Endothelial cell of umbilical vein (primary cell): Measurements from ENCODE around the gene SNAP25.

Source experiments
- CTCF ChIP-seq, 2 donors: IDR thresholded peaks; 1 replicate in 1 of 2; 2 replicates in 1 of 2; pipeline ENCODE4 v1.5.1; 2011; ENCODE audit warnings: low read length in 2 of 2, mild to moderate bottlenecking in 2 of 2, moderate library complexity in 2 of 2, control low read depth in 1 of 2, inconsistent platforms in 1 of 2, low read depth in 1 of 2; ENCODE audit not compliant: insufficient read depth in 1 of 2; ENCODE audit errors: extremely low read depth in 1 of 2
- EZH2 ChIP-seq: IDR thresholded peaks from 2 replicates; pipeline ENCODE4 v1.6.1; 2012; ENCODE audit warnings: borderline replicate concordance, low read depth, mild to moderate bottlenecking, moderate library complexity, low read length, inconsistent platforms; ENCODE audit not compliant: severe bottlenecking
- FOS ChIP-seq: IDR thresholded peaks from 2 replicates; pipeline ENCODE4 v1.6.1; 2011; ENCODE audit warnings: mild to moderate bottlenecking, low read length, moderate library complexity, borderline replicate concordance; ENCODE audit not compliant: insufficient read depth
- GATA2 ChIP-seq: IDR thresholded peaks from 2 replicates; pipeline ENCODE4 v1.7.0; 2011; ENCODE audit warnings: low read depth, mild to moderate bottlenecking, moderate library complexity, mixed read lengths, low read length; ENCODE audit not compliant: insufficient read length, insufficient read depth
- JUN ChIP-seq: IDR thresholded peaks from 2 replicates; pipeline ENCODE4 v1.6.1; 2011; ENCODE audit warnings: borderline replicate concordance, low read depth; ENCODE audit not compliant: insufficient read length, insufficient read depth
- MAX ChIP-seq: IDR thresholded peaks from 2 replicates; pipeline ENCODE4 v1.6.1; 2011; ENCODE audit not compliant: insufficient read depth, insufficient read length
- MYC ChIP-seq: IDR thresholded peaks from one replicate; pipeline ENCODE4 v1.6.1; 2011; ENCODE audit warnings: mild to moderate bottlenecking, low read depth, low read length
- POLR2A ChIP-seq: IDR thresholded peaks from 2 replicates; pipeline ENCODE4 v1.6.1; 2012; ENCODE audit warnings: low read depth, mild to moderate bottlenecking, control low read depth, low read length
- POLR2AphosphoS5 ChIP-seq: IDR thresholded peaks from 2 replicates; pipeline ENCODE4 v1.6.1; 2012; ENCODE audit warnings: low read depth, mild to moderate bottlenecking, control low read depth, low read length, moderate library complexity; ENCODE audit not compliant: insufficient read depth

GRCh38 chr20:10308652-10309051 lies 90.0 kb downstream of the SNAP25 start:
- TF ChIP-seq CTCF (IDR thresholded peaks at IDR 0.05; ENCODE audit: extremely low read depth in 1 of 2, insufficient read depth in 1 of 2, low read depth in 1 of 2, low read length in 2 of 2) (no peak), MAX (no peak), EZH2 (no peak), GATA2 (no peak), POLR2AphosphoS5 (no peak), POLR2A (no peak), FOS (no peak), JUN (no peak), MYC (no peak)
